Smooth muscle cell of the umbilical artery (primary cell): ENCODE measurements around the gene FREY1. TPM values are rescaled to one million over a fixed set of nuclear protein-coding genes. Genes with fewer than 3 reads are reported as not detected.

Experiments
- total RNA-seq: library from RNA; depleted of rRNA; stranded (reverse); fragments of >200 nt; gene quantifications from 2 replicates; pipeline ENCODE4 v1.2.3, GENCODE V29; 2014

The FREY1 gene
- 1.1 and 1.8 TPM in 2 replicates for total RNA-seq

DNA sequence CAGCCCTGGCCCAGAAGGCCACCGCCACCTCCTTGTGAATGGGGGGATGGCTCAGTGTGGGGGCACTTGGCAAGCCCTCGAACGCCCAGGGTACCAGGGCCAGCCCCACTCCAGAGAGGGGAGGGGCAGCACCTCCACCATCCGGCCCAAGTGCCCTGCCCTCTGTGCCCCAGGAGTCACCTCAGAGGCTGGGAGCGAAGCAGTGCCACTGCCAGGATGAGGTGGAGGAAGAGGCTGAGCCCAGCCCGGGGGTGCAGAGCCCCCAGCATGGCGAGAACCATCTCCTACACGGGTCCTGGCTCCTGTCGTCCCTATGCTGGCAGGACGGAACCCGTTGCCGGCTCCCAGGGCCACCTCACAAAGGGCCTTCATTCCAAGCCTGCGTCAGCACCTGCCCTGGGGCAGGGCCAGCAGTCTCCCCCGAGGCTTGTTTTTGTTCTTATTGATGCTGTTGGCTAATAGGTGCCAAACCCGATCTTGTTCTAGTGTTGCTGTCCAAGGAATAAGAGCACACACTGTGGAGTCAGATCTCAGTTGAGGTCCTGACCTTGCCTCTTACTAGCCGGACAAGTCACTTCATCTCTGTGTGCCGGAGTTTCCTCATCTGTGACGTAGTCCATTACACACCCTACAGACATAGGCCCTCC, at the start of gene FREY1:
TSS of gene FREY1 (minus strand) at position 307 of the 647 bp plus-strand sequence. CDS start at position 281, 26 bp downstream.

GRCh38 chr11:45922425-45923082, 15.5 kb upstream of the FREY1 start, which contains the start of gene LARGE2:
LARGE2 (plus strand) TSS chr11:45922656; CDS start chr11:45922883, 227 bp downstream.

DNA sequence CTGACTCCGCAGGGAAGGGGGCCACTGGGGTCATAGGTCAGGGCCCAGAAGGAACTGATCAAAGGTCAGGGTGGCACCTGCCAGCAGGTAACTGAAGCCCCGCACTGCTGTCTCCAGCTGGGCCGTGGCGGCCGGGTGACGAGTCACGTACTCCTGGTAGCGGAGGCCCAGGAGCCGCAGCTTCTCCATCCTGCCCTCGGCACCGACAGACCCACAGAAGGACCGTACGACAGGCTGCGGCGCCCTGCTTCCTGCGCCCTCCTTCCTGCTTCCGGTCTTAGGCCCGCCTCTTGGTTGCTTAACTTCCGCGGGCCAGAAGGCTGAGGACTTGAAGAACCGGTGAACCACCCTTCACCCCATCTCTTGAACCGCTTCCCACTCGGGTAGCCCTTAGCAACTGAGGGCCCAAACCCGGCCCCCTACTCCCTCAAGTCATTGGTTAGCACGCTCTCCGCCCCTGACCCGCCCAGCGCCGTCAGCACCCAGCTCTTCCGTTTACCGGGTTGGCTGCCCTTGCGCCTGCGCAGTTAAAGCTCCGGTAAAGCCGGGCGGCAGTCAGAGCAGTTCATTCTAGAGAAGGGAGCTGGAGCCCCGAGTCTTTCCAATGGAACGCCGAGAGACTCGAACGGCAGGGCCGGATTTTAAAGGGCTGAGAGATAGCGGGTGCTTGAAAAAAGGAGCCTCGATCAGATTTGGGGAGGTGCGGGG, 10.7 kb upstream of the FREY1 start, which contains the start of gene PEX16:
TSS of gene PEX16 (minus strand) at position 255 of the 708 bp plus-strand sequence. CDS start at position 189, 66 bp downstream.

DNA sequence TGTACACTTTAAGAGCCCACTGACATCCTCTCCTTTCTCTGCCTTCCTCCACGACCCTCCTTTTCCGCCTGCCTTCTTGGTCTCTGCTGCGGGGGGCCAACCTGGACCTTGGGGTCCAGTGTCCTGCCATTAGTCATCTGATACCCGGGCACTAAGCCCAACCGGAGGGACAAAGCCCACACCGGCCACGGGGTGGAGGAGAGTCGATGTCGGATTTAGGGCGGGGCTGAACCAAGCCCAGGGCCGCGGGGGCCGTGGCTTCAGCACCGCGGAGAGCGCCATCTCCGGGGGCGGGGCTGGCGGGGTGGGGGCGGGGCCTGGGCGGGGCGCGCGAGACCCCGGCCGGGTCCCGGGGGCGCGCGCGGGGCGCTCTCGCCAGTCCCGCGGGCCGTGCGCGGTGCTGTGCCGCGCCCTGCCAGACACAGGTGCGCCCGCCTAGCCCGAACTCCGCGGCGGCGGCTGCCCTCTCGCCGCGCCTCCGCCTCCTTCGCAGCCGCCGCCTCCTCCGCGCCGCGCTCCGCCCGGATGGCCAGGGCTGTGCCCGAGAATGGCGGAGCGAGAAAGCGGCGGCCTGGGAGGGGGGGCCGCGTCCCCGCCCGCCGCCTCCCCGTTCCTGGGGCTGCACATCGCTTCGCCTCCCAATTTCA, 21.7 kb downstream of the FREY1 start, which contains the start of gene MAPK8IP1:
TSS of gene MAPK8IP1 (plus strand) at position 378 of the 647 bp plus-strand sequence. CDS start at position 548, 170 bp downstream.

Other genes with a start within 250 kb of the FREY1 start
- 0.59 and 2.4 TPM in 2 replicates for gene CHST1, start 241.6 kb downstream of the FREY1 start, total RNA-seq
- 11.9 and 23.4 TPM in 2 replicates for gene SLC35C1, start 102.1 kb downstream of the FREY1 start, total RNA-seq
- 13.4 and 15.6 TPM in 2 replicates for gene CRY2, start 59.8 kb downstream of the FREY1 start, total RNA-seq
- 3.6 and 6.2 TPM in 2 replicates for gene MAPK8IP1, start 21.6 kb downstream of the FREY1 start, total RNA-seq
- gene PEX16, start 10.6 kb upstream of the FREY1 start, total RNA-seq: 17.9 and 21.4 TPM in 2 replicates
- gene LARGE2, start 15.4 kb upstream of the FREY1 start, total RNA-seq: under 0.01 TPM in 1 of 2 replicates, not detected in the other
- 13.7 and 20.2 TPM in 2 replicates for gene PHF21A, start 214.2 kb upstream of the FREY1 start, total RNA-seq